ENCODE results near the gene WWOX.

GRCh38 chr16:79073566-79073965 lies 974.1 kb downstream of the WWOX start:
- TF ChIP-seq EP300 (IDR thresholded peaks at IDR 0.05; ENCODE audit: borderline replicate concordance in 1 of 2, low read depth in 2 of 2, low read length in 2 of 2), result no peak
- no peak for TF ChIP-seq CTCF (IDR thresholded peaks at IDR 0.05; ENCODE audit: control extremely low read depth in 1 of 3, insufficient read depth in 1 of 3, low read depth in 1 of 3, low read length in 3 of 3)
- no peak for TF ChIP-seq EZH2 (IDR thresholded peaks at IDR 0.05; ENCODE audit: low read depth, low read length, severe bottlenecking)
- TF ChIP-seq, protein P1, sequence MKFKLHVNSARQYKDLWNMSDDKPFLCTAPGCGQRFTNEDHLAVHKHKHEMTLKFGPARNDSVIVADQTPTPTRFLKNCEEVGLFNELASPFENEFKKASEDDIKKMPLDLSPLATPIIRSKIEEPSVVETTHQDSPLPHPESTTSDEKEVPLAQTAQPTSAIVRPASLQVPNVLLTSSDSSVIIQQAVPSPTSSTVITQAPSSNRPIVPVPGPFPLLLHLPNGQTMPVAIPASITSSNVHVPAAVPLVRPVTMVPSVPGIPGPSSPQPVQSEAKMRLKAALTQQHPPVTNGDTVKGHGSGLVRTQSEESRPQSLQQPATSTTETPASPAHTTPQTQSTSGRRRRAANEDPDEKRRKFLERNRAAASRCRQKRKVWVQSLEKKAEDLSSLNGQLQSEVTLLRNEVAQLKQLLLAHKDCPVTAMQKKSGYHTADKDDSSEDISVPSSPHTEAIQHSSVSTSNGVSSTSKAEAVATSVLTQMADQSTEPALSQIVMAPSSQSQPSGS (IDR thresholded peaks at IDR 0.05; ENCODE audit: low read length), result no peak
- no peak for TF ChIP-seq RFX5 (IDR thresholded peaks at IDR 0.05; ENCODE audit: borderline replicate concordance, low read depth, low read length)
- TF ChIP-seq RAD21 (IDR thresholded peaks at IDR 0.05 in 1 of 2, conservative IDR thresholded peaks at IDR 0.05 in 1 of 2; ENCODE audit: low read depth in 2 of 2, low read length in 2 of 2), result no peak
- TF ChIP-seq BRCA1 (IDR thresholded peaks at IDR 0.05; ENCODE audit: low read depth, low read length), result no peak

Data from H1 (cell line).